CD4-positive, alpha-beta T cell treated with Interleukin-6 at 100 ng/mL for 8 hours (primary cell): ENCODE measurements around the gene PFKL.
"Not testable (repeated sequence)": the region's sequence is repeated elsewhere in the genome, so short reads cannot be mapped to it uniquely, and the experiment has no call there.

Experiments used
- DNase-seq: peaks from one replicate; pipeline ENCODE4 v3.0.0-alpha.2; 2020; ENCODE audit warnings: mixed read lengths, low spot score

PFKL gene

GRCh38 chr21:44279354-44280260, 20.2 kb upstream of the PFKL start:
- DNase-seq = no peak

- no peak for DNase-seq
Observed at GRCh38 chr21:44281801-44282200, 18.1 kb upstream of the PFKL start.

GRCh38 chr21:44282370-44282769, 17.5 kb upstream of the PFKL start:
- no peak for DNase-seq

GRCh38 chr21:44283211-44283785, 16.6 kb upstream of the PFKL start:
- not testable (repeated sequence) for DNase-seq

DNA sequence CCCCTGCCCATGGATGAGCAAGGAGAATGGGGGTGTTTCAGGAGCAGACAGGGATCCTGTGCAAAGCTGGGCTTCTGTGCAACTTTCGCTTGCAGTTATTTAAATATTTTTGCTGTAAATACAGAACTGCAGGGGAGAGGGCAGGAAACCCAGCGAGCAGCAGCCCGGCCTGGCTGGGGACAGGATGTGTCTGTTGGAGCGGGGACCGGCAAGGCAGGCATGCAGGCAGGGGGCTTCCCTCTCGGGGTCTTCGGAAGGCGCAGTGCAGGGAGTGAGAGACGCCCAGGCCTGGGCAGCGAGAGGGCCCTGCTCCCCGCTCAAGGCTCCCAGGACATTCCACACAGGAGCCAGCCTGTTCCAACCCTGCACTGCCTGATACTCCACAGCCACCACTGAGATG, 15.9 kb upstream of the PFKL start:
- no peak for DNase-seq

DNA sequence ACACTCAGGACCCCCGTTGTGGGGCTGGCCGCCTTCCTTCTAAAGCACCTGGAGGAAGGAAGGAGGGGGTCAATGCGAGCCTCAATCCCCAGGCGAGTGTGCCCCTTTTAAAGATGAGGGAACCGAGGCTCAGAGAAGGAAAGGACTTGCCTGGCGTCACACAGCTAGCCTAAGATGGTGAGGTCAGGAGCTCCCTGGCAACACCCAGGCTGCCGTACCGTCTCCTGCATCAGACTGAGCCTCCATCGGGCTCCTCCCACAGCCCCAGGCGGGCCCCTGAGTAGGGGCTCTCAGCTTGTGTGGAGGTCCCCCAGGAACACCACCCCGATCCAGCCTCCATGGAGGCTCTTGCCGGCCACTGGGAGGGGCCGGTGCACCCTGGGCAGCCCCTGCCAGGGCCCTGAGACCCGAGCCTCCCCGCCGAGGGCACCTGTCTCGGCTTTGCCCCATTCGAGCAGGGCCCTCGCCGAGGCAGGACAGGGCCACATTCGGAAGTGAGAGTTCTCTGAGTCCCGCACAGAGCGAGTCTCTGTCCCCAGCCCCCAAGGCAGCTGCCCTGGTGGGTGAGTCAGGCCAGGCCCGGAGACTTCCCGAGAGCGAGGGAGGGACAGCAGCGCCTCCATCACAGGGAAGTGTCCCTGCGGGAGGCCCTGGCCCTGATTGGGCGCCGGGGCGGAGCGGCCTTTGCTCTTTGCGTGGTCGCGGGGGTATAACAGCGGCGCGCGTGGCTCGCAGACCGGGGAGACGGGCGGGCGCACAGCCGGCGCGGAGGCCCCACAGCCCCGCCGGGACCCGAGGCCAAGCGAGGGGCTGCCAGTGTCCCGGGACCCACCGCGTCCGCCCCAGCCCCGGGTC, 14.5 kb upstream of the PFKL start, which contains the start of gene AIRE:
AIRE (plus strand) TSS at position 739 of the 855 bp plus-strand sequence. CDS start 131 bp downstream, outside the sequence.
- DNase-seq = no peak

DNA sequence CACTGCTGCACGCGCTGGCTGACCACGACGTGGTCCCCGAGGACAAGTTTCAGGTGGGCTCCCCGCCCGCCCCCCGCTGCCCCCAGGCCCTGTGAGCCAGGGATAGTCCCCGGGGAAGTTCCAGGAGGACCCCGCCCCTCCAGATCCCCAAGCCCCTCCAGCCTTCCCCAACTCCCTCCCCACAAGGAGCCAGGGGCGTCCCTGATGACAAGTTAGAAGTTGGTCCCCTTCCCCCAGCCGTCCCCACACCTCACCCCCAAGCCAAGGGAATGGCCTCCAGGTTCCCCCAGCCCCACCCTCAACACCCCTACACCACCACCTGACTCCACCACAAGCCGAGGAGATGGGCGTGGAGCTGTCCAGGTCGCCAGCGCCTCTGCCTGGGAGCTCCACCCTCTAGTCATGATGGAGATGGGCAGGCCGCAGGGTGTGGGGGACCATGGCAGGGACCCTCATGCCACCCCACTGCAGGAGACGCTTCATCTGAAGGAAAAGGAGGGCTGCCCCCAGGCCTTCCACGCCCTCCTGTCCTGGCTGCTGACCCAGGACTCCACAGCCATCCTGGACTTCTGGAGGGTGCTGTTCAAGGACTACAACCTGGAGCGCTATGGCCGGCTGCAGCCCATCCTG, 13.7 kb upstream of the PFKL start:
- no peak for DNase-seq

- no peak for DNase-seq
Observed at GRCh38 chr21:44286716-44287632, 12.9 kb upstream of the PFKL start.

GRCh38 chr21:44288251-44289110, 11.4 kb upstream of the PFKL start:
- no peak for DNase-seq

GRCh38 chr21:44289381-44290010, 10.4 kb upstream of the PFKL start:
- no peak for DNase-seq

GRCh38 chr21:44290327-44291077, 9.4 kb upstream of the PFKL start:
- no peak for DNase-seq

- DNase-seq = no peak
Observed at GRCh38 chr21:44291078-44291935, 8.5 kb upstream of the PFKL start.

DNA sequence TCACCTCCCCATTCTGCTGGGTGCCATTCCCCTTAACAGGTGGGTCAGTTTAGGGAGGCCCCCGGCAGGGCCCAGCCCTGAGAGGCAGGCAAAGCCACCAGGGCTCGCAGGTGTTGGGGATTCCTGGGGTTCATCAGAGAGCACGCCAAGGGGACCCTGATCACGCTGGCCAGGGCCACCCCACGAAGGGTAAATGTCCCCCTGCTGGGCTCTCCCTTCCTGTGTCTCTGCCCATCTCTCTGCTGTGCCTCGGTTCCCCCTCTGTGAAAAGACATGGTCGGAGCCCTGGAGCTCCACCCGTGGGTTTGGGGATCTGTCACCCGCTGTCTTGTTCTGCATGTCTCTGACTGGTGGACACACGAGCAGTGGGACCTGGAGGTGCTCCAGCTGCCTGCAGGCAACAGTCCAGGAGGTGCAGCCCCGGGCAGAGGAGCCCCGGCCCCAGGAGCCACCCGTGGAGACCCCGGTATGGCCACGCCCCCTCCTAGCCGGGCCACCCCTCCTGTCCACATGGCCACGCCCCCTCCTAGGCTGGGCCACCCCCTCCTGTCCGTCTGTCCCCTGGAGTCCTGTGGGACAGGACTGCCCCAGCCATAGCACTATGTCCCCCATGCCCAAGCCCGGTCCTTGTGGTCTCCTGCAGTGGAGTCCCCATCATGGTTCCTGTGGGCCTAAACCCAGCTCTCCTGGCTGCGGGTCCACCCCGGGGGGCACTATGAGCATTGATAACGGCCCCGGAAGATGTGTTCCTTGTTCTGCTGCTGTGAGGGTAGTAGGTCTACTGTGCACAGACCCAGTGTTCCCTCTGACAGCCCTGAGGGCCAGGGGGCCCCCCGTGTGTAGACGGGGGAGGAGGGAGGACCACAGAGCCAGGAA, 7.7 kb upstream of the PFKL start:
- no peak for DNase-seq

GRCh38 chr21:44292812-44293195, 7.0 kb upstream of the PFKL start:
- no peak for DNase-seq

GRCh38 chr21:44293551-44294231, 6.2 kb upstream of the PFKL start:
- peak; percentile 24 for DNase-seq
